Stimulated activated CD4-positive, alpha-beta T cell treated with anti-CD3 and anti-CD28 coated beads, Interleukin-1b, Interleukin-23, amount 100 ng/mL, for 48 hours (primary cell): ENCODE results near the gene BMF.

Source experiments
- DNase-seq: peaks from one replicate; pipeline ENCODE4 v3.0.0-alpha.2; 2020

The BMF gene

DNA sequence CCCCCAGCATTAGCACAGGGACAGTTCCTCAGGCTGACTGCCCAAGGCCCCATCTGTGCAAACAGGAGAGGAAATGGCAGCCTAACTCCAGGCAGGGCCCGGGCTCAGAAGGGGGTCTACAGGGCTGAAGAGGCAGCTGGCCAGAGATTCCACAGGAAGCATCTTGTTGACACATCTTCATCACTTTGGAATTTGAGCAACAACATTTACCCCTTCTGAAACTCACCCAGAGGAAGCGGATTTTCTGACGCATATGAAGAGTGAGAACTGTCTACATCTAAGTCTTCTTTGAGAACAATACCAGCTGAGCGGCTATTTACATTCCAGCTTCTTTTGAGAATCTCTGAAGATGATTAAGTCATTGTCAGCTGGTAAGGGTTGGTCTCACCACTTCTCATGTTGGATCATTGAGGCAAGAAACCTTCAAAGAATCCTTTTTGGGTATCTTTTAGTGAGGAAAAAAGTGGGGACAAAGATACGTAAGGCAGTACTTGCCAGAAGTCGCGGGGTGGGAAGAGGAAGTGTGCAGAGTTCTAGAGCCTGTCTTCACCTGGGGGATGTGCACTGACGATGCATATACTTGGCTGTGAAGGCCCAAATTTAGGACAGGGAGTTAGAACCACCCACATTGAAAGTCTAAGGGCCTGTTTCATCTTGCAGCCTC lies 44.3 kb downstream of the BMF start:
- DNase-seq, result no peak

DNA sequence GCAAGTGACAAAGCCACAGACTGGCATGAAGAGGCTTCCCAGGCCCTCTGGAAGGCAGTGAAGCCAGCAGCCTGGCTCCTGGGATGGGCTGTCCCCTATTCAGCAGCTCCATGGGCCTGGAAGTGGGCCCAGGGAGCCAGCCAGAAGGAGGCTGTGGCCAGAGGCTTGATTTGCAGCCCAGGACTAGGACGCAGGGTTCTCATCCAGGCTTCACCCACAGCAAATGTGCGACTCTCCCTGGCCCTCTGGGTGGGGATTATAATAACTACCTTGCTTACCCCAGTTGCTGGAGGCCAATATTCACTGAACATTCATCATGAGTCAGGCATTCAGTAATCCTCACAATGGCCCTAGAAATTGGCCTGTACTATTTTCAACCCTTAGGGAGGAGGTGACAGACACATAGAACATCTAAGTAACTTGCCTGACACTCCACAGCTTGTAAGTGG lies 45.1 kb downstream of the BMF start:
- DNase-seq, result no peak

DNA sequence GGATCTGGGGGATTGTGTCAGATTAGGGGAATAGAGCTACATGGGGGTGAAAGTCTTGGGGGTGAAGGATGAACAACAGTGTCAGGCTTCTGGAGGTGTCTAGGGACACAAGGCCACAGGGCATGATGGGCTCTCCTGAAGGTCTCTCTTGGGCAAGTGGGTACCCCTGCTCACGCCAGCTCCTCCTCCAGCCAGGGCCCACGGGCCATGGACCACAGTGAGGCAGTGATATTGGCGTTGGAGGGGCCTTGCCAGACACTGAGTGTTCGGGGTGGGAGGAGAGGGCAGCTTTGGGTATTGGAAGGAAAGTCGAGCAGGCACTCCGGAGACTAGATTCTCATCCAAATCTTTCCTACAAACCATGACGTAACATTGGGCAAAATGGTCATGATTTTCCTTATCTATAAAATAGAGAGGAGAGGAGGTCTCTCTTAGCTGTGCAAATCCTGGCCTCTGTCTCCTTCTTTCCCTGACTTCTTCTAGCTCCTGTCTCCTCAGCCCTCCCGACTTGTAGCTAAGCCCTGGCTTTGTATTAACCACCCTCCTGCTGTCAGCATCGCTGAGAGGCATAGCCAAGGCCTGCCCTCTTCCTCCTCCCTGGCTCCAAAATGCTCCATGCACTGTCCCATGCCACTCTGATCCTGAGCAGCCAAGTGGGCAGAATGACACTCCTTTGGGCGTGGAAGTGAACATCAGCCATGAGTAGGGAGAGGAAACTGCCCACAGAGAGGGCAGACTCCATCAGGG lies 45.7 kb downstream of the BMF start:
- DNase-seq, result no peak

DNA sequence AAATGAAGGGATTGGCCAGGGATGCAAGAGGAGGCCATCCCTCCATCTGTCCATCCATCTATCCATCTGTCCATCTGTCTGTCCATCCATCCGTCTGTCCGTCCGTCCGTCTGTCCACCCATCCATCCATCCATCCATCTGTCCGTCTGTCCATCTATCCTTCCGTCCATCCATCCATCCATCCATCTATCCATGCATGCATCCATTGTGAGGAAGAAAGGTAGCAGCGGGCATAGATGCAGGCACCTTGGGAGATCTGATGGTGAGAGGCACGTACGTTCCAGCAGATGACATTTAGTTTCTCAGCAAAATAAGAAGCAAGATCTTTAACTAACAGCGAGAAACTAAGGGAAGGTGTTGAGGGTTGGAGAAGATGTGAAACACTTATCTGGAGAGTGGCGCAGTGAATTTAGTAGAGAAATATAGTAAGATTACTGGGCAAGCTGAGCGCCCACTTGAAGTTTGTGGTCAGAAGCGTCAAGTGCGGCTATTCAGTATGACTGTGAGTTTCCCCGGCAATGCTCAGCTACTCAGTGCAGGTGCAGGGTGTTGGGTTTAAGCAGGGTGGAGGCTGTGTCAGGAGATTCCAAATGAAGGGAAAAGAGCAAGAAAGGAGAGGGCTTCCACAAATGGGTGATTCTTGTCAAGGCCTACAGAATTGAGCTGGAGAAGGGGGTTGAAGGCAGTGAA lies 47.3 kb downstream of the BMF start:
- DNase-seq, result no peak

DNA sequence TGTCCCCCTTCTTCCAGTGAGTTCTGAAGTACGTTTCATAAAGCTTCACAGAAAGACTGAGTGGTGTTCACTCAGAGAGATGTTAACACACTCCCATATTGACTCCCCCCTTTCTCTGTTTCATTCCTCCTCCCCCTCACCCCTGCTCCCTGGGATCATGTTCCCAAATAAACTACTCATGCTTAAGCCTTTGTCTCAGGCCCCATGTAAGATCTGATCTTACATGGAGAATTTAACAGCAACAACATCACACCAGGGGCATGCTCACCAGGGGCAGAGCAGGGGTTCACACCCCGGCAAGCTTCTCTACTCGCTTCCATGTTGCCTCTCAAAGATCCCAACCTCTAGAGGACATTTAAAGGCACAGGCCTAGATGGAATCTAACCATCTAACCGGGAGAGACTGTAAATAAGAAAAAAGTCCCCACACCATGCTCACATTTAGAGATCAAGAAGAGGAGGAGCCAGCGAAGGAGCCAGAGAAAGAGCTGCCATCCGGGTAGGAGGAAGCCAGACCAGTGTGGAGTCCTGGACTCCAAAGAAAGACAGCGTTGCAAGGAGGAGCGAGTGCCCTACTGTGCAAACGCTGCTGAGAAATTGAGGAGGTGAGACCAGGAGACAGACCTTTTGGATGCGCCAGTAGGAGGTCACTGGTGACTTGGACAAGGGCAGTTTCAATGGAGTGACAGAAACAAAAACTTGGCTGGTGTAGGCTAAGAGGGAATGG lies 48.3 kb downstream of the BMF start:
- DNase-seq, result no peak

DNA sequence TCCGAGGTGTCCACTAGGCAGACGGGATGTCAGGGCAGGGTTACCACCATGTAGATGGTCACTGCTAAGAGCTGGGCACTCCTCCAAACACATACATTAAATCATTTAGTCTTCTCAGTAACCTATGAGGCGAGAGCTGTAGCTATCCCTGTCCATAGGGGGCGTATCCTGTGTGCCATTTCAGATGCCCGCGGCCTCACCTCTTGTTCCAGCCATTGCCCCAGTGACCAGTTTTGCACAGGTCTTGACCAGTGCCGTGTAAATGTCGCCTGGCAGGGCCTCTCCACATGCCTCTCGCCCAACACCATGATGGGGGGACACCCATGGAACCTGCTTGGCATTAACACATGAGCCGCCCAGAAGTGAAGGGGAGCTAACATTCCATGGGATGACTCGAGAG lies 48.9 kb downstream of the BMF start:
- no peak for DNase-seq

DNA sequence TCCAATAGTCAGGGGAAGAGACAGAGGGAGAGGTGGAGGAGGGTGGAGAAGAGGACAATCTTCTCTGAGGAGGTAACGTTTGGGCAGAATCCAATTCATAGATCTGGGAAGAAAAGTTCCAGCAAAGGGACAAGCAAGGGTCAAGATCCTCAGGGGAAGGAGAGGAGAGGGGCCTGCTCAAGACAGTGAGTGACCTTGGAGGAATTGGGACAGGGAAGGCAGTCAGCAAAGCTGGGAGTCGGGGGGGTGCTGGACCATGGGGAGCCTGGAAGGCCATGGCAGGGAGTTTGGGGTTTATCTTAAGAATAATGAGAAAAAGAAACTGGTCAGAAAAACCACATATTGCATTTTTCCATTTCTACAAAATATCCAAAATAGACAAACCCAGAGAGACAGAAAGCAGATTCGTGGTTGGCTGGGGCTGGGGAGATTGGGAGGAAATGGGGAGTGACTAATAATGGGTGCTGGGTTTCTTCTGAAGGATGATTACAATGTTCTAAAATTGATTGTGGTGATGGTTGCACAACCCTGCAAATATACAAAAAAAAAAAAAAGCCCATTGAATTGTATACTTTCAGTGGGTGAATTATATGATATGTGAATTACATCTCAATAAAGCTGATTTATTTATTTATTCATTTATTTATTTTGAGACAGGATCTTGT lies 50.1 kb downstream of the BMF start:
- no peak for DNase-seq

DNA sequence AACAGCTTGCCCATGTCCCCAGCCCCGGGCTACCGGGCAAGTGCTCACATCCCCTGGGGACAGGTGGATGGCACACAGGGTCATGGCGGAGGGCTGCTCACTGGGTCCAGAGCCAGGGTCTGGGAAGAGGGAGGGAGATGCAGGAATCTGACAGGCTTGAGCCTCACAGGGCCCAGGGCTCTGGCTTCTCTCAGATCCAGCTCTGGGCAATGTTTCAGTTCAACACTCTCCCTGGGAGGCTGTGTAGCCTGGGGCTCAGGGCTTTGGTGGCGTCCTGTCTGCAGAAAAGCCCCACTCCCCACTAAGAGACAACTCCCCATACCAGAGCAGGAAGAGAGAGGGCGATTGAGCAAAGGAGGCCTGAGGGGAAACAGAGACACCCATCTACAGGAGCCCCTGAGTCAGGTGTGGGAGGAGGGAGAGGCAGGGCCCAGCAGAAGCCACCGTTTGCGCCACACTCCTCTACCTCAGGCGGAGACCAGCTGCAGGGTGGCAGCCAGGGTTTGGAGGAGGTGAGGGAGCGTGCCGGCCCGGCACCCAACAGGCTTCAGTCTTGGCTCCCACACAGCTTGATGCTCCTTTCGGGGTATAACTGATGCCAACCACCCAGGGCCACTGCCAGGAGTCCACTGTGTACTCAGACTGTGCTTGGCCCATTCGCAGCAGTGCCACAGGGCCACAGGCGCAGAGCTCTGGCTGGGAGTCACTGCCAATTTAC lies 52.9 kb downstream of the BMF start:
- no peak for DNase-seq

DNA sequence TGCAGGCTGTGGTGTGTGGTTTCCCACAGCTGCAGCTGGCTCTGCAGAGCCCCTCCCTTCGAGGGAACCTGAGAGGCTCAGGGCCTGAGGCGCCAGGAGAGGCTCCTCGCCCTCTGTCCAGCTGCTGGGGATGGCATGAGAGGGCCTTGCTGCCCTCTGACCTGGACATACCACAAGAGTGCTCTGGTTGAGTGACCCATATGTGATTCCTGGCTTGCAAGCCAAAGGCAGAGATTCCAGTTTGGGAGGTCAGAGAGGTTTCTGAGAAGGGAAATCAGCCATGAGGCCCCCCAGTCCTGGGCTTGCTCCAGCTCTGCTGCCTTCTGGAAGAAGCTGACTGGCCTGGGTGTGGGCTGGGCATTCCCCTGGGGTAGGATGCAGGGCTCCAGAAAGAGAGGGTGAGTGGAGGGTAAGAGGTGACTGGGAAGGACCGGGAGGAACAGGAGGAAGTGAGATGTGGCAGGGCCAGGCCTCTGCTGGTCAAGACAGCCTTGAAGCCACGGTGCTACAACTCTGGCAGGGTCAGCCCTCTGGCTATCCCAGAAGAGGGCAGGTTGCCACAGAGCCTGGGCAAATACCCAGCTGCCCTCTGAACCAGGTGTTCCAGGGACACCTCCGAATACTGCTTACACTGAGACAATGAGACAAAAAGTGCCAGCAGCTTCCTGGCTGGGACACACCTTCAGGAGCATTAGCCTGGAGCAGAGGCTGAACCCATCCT lies 53.7 kb downstream of the BMF start:
- no peak for DNase-seq

DNA sequence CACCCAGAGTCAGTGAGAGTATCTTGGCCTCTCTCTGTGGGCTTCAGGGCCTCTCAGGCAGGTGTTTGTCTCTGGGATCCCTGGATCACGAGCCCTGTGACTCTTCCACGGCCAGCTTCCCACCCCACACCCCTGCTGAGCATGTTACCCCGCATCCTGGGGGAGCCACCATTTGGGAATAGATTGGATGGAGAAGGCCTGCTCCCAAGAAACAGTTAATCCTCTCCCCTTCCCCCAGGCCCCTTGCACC lies 54.1 kb downstream of the BMF start:
- DNase-seq, result no peak

DNA sequence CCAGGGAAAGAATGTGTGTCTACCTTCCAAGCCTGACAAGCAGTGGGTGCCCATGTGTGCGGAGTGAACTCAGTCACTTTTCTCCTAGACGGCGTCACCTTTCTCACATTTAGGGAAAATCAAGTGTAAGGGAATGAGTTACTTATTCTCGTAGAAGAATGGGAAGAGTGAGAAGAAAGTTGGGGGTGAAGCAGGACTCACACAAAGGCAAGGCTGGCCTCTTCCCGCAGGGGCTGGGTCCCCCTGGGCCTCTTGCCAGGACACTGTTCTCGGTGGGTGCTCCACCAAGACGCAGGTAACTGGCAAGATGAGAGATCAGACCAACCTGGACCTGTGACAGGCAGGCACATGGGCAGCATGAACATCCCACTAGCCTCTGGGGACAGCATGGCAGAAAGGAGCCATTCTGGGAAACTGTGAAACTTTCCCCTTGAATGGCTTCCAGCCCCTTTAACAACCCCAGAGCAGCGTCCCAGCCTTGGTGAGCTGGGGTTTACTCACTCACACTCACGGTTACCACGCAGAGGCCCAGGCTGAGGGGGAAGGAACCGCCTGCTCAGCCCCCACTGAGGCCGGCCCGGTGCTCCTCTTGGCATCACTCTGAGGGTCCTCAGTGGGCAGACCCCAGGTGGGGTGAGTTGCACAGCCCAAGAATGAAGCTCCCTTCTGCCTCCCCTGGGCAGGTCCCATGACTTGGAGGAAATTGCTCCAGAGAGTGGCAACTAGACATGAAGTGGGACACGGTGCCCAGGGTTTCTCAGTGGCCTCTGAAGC lies 54.7 kb downstream of the BMF start:
- peak; percentile 49 for DNase-seq

DNA sequence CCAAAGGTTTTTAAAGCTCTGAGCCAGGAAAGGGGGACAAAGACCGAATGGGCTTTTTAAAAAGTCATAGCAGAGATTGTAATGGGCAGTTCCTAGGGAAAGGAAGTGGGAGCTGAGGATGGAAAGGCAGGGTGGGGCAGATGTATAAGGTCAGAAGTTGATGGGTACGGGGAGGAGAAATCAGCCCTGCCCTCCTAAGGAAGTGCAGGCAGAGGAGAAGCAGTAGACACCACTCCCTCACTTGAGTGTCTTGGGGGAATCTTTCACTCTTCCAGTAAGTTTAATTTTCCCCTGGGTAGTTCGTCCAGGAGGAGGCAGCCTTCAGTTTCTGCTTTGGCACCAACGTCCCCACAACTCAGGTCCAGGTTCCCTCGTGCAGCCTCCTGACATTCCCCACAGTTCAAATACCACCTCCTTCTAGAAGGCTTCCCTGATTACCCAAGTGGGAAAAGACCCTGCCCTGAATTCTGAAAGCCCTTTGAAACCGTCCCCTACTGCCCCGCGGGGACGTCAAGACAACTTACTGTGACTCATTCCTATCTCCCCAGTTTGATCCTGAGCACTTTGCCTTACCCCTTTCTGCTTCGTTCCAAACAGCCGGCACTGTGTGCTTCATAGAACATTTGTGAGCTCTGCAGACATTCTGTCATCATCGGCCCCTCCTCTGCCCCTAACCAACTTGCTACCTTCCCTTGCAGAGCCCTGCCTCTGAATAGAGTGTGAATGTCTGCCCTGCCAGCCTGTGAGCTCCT lies 55.4 kb downstream of the BMF start:
- no peak for DNase-seq

DNA sequence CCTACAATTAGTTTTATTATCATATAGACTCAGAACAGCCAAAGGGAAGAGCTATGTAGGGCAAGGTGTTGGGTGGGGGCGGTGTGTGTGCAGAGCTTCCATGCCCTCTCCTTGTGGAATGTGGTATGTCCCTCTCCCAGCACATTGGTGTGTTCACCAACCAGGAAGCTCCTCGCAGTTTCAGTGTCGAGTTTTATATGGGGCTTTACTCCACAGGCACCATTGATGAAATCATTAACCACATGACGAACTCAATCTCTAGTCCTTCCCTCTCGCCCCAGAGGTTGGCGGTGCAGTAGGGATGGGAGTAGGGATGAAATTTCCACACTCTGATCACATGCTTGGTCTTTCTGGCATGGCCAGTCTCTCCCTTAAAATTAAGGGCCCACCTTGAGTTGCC lies 56.1 kb downstream of the BMF start:
- no peak for DNase-seq

DNA sequence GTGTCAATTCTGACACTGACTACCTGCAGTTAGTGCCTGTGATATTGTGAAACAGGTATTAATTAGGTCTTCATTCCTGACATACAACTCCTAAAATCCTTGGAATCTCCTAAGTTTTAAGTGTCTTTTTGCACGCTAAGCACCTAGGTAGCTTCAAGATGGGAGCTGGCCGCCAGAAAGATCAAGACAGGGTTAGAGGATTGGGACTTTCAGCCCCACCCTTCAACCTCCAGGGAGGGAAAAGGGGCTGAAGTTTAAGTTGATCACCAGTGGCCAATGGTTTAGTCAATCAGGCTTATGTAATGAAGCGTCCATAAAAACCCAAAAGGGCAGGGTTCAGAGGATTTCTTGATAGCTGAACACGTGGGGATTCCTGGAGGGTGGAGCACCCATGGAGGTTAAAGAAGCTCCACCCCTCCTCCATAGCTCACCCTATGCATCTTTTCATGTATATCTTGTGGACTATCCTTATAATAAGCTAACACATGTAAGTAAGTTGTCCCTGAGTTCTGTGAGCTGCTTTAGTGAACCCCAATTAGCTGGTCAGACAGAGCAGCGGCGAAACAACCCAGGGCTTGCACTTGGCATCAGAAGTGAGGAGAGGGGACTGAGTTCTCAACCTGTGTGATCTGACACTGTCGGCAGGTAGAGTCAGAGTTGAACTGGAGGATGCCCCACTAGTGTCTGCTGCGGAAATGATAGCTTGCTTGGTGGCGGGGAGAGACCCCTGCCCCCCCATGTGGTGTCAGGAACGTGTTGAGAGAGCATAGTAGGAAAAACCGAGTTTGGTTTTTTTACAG lies 56.9 kb downstream of the BMF start:
- no peak for DNase-seq

DNA sequence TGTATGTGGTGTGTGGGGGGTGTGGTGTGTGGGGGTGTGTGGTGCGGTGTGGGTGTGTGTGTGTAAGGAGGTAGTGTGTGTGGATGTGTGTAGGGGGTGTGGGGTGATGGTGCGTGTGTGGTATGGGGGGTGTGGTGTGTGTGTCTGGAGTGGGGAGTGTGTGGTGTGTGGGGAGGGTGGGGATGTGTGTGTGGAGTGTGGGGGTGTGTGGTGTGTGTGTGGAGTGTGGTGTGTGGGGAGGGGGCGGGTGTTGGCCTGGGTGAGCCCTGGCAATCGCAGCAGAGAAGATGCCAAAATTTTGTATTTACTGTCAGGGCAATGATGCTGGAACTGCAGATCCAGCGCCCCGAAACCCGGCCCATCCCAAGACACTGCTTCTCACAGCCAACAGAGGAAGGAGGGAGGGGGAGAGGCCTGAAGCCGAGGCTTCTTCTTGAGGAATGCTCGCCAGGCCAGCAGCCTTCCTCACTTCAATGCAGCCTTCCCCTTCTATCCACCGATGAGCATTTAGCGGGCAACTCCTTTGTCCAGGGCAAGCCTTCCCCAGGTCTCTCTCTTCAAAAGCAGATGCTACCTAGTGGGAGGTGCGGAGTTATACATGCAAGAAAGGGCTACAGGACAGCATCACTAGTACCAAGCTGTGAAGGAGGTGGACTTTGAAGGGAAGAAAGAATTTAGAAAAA lies 57.8 kb downstream of the BMF start:
- no peak for DNase-seq

DNA sequence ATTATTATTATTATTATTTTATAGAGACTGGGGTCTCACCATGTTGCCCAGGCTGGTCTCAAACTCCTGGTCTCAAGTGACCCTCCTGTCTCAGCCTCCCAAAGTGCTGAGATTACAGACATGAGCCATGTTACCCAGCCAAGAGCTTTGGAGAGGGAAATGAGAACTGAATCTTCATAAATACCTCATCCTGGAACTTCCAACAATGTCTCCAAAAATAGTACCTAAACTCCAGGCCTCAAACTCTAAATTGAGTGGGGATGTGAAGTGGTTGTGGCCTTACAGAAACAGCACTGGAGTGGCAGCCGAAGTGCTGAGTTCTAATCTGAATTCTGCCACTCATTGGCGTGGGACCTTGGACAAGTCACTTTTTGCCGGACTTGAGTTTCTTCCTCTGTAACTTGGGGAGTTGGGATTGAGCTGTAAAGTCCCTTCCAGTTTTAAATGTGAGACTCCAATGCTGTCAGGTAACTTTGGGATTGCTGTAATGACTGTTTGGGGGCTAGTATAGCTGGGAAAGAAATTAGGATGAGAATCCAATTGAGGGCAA lies 59.7 kb downstream of the BMF start:
- DNase-seq, result no peak

DNA sequence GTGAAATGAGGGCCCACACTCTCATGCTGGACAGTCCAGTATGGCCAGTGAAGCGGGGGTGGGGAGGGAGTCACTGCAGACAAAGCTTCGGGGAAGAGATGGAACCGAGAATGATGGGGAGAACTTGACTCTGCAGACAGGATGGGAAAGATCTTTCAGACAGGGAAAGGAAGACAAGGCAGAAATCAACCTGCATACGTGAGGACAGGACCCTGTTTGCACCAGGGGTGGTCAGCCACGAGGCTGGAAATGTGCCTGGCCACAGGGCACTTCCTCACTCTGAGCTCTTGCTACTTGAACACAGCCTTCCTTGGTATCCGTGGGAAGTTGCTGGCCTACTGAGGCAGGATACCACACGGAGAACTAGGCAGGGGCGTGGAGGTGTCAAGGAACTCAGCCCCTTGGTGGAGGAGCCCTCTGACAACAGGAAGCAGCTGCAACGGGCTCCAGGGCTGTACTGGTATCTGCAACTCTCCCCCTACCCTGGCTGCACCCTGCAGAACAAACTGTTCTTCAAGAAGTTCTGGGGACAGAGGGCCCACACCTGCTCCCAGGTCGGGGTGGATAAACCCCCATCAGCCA lies 60.4 kb downstream of the BMF start:
- no peak for DNase-seq
